ENCODE data around the gene KIF2C. TPM values are rescaled to one million over a fixed set of nuclear protein-coding genes. Genes with fewer than 3 reads are reported as not detected.

Gene KIF2C
- polyA plus RNA-seq, 3 donors, result 0.13 to 0.29 (median 0.24) TPM

DNA sequence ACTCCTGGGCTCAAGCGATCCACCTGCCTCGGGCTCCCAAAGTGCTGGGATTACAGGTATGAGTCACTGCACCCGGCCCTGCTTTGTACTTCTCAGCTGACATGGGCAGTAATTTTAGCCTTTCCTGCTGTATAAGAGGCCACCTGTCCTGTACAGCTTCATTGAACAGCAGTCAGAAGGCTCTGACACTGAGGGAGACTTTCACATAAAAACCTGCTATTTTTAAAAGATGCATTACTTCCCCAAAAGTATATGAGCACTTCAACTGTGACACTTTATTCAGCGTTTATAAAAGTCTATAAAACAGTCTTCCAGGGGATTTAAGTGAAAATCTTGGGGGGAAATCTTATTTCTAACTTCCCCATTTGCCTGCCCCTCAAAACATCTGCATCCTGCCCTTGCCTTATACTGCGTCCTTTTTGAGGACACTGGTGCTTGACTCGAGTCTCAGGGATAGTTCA lies 26.3 kb upstream of the KIF2C start:
- WGBS (ENCODE audit: insufficient coverage), result 22% methylated on average over 5 of the region's 6 CpGs
- Mint-ChIP-seq H3K27ac (peak overlapping the region in 1 of 7 donors; percentile 7), H3K9me3 (peaks cover 0 to 2% (median 0%) of the 10 kb centered on the region in 7 donors), H3K36me3 (no peaks in the 10 kb centered on the region), H3K27me3 (ENCODE audit: low read depth in 3 of 3) (peaks cover 9 to 16% (median 15%) of the 10 kb centered on the region in 3 donors), H3K4me3 (no peak overlapping the region), H3K4me1 (peaks cover 17% of the 10 kb centered on the region)
- DNase-seq, result no peak
- Histone ChIP-seq H3K79me2 (ENCODE audit: insufficient read depth, low read length) (no peaks in the 10 kb centered on the region), H3K9ac (ENCODE audit: insufficient read depth, low read length, poor library complexity, severe bottlenecking) (no peak overlapping the region), H3K4me3 (replicated peaks in 1 of 3; ENCODE audit: low read depth in 2 of 3, low read length in 3 of 3) (no peak overlapping the region), H3K27me3 (ENCODE audit: control insufficient read depth in 2 of 2, insufficient read depth in 2 of 2, low read length in 2 of 2) (peaks cover 0 to 6% of the 10 kb centered on the region in 2 donors), H3K9me3 (replicated peaks in 1 of 2; ENCODE audit: control insufficient read depth in 1 of 2, insufficient read depth in 1 of 2, low read length in 2 of 2) (no peaks in the 10 kb centered on the region), H3K36me3 (replicated peaks in 1 of 2; ENCODE audit: control insufficient read depth in 1 of 2, insufficient read depth in 2 of 2, low read length in 2 of 2) (no peaks in the 10 kb centered on the region), H3K27ac (ENCODE audit: low read depth in 1 of 2, low read length in 2 of 2) (no peak overlapping the region), H4K20me1 (ENCODE audit: insufficient read depth, low read length) (no peaks in the 10 kb centered on the region), H3K4me2 (replicated peaks; ENCODE audit: extremely low read depth, low read length, poor library complexity, severe bottlenecking) (no peak overlapping the region), H2AFZ (ENCODE audit: insufficient read depth, low read depth, low read length, poor library complexity, severe bottlenecking) (no peak overlapping the region), H3K4me1 (ENCODE audit: control insufficient read depth in 1 of 2, insufficient read depth in 2 of 2, low read length in 2 of 2) (peaks cover 8 to 13% of the 10 kb centered on the region in 2 donors)
- intact Hi-C loops (cut with micrococcal nuclease), result no loop called here
- no peak for TF ChIP-seq CTCF (IDR thresholded peaks at IDR 0.05)

DNA sequence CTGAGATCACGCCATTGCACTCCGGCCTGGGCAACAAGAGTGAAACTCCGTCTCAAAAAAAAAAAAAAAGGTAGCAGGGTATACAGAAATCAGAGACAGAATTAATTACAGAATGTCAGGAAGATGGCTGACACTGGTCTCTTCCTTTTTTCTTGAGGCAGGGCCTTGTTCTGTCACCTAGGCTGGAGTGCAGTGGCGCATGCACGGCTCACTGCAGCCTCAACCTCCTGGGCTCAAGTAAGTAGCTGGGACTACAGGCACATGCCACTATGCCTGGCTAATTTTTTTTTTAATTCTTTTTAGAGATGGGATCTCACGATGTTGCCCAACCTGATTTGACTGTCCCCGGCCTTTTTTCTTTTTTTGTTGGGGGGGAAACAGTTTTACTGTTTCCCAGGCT lies 25.1 kb upstream of the KIF2C start:
- no peak overlapping the region for H3K9ac ChIP-seq (ENCODE audit: insufficient read depth, low read length, poor library complexity, severe bottlenecking)
- intact Hi-C loops (cut with micrococcal nuclease), result no loop called here
- H3K4me3 ChIP-seq (replicated peaks in 1 of 3; ENCODE audit: low read depth in 2 of 3, low read length in 3 of 3), result no peak overlapping the region
- DNase-seq, result no peak
- no peaks in the 10 kb centered on the region for H3K27me3 ChIP-seq (ENCODE audit: control insufficient read depth in 2 of 2, insufficient read depth in 2 of 2, low read length in 2 of 2)
- H3K27ac ChIP-seq (ENCODE audit: low read depth in 1 of 2, low read length in 2 of 2), result no peak overlapping the region
- no peak for TF ChIP-seq CTCF (IDR thresholded peaks at IDR 0.05)
- H3K9me3 ChIP-seq (replicated peaks in 1 of 2; ENCODE audit: control insufficient read depth in 1 of 2, insufficient read depth in 1 of 2, low read length in 2 of 2), result no peaks in the 10 kb centered on the region
- H2AFZ ChIP-seq (ENCODE audit: insufficient read depth, low read depth, low read length, poor library complexity, severe bottlenecking), result peak overlapping the region; percentile 62
- peaks cover 8 to 14% of the 10 kb centered on the region in 2 donors for H3K4me1 ChIP-seq (ENCODE audit: control insufficient read depth in 1 of 2, insufficient read depth in 2 of 2, low read length in 2 of 2)
- H3K27ac Mint-ChIP-seq, result peak overlapping the region in 1 of 7 donors; percentile 42
- H3K4me3 Mint-ChIP-seq, result no peak overlapping the region
- no peaks in the 10 kb centered on the region for H3K36me3 ChIP-seq (replicated peaks in 1 of 2; ENCODE audit: control insufficient read depth in 1 of 2, insufficient read depth in 2 of 2, low read length in 2 of 2)
- no peaks in the 10 kb centered on the region for H3K79me2 ChIP-seq (ENCODE audit: insufficient read depth, low read length)
- H3K9me3 Mint-ChIP-seq, result peaks cover 0 to 2% (median 0%) of the 10 kb centered on the region in 7 donors
- peak overlapping the region; percentile 39 for H3K4me2 ChIP-seq (replicated peaks; ENCODE audit: extremely low read depth, low read length, poor library complexity, severe bottlenecking)
- peaks cover 22% of the 10 kb centered on the region for H3K4me1 Mint-ChIP-seq
- no peaks in the 10 kb centered on the region for H4K20me1 ChIP-seq (ENCODE audit: insufficient read depth, low read length)
- H3K36me3 Mint-ChIP-seq, result no peaks in the 10 kb centered on the region
- WGBS (ENCODE audit: insufficient coverage), result 98% methylated on average over 5 of the region's 7 CpGs
- peaks cover 5 to 16% (median 12%) of the 10 kb centered on the region in 3 donors for H3K27me3 Mint-ChIP-seq (ENCODE audit: low read depth in 3 of 3)

Data from CD14-positive monocyte (primary cell).